Common myeloid progenitor, CD34-positive (primary cell): Measurements from ENCODE around the gene ZNF319.

Experiments
- CTCF ChIA-PET: fragments of 350-600 bp; sonication (Branson Sonifier 250); formaldehyde crosslinking; loops from one replicate; lab custom pipeline; 2021; ENCODE audit warnings: antibody characterized with exemption; lab: Charles Lee
- POLR2A ChIA-PET: fragments of 350-600 bp; sonication (Branson Sonifier 250); formaldehyde crosslinking; loops from one replicate; lab custom pipeline; 2021; ENCODE audit warnings: antibody characterized with exemption; lab: Charles Lee
- DNase-seq, 3 donors: peaks; one replicate each; pipeline versions ENCODE4 v3.0.0 to v3.0.0-alpha.2; 2013
- H3K27ac ChIP-seq, 2 experiments: 1 replicate in 1 of 2; 2 replicates in 1 of 2; pipeline ENCODE4 v1.7.0; 2013; ENCODE audit warnings: inconsistent platforms in 2 of 2, low read length in 2 of 2, mild to moderate bottlenecking in 2 of 2, low read depth in 1 of 2, moderate library complexity in 1 of 2; ENCODE audit not compliant: severe bottlenecking in 2 of 2, insufficient read depth in 1 of 2, poor library complexity in 1 of 2
- H3K27me3 ChIP-seq, 5 experiments: replicated peaks in 2 of 5; 1 replicate in 3 of 5; 2 replicates in 2 of 5; pipeline versions ENCODE4 v1.6.1 to v1.7.0; 2013; ENCODE audit warnings: low read length in 4 of 5, mild to moderate bottlenecking in 2 of 5, moderate library complexity in 2 of 5, inconsistent platforms in 1 of 5; ENCODE audit not compliant: insufficient read depth in 5 of 5, control insufficient read depth in 4 of 5
- H3K36me3 ChIP-seq, 4 experiments: 1 replicate in 2 of 4; 2 replicates in 2 of 4; pipeline versions ENCODE4 v1.6.1 to v1.7.0; 2013; ENCODE audit warnings: low read length in 3 of 4, control low read depth in 1 of 4, mild to moderate bottlenecking in 1 of 4; ENCODE audit not compliant: control insufficient read depth in 4 of 4, insufficient read depth in 4 of 4
- H3K4me1 ChIP-seq, 4 experiments: 1 replicate in 3 of 4; 2 replicates in 1 of 4; pipeline versions ENCODE4 v1.6.1 to v1.7.1; 2013; ENCODE audit warnings: low read length in 3 of 4, mild to moderate bottlenecking in 3 of 4, control low read depth in 1 of 4, inconsistent platforms in 1 of 4, moderate library complexity in 1 of 4; ENCODE audit not compliant: control insufficient read depth in 4 of 4, insufficient read depth in 4 of 4; ENCODE audit errors: control extremely low read depth in 1 of 4
- H3K4me3 ChIP-seq, 7 experiments: 1 replicate in 4 of 7; 2 replicates in 3 of 7; pipeline versions ENCODE4 v1.5.1 to v1.7.0; 2013; ENCODE audit warnings: mild to moderate bottlenecking in 7 of 7, low read length in 6 of 7, moderate library complexity in 6 of 7, inconsistent platforms in 2 of 7, low read depth in 2 of 7, control low read depth in 1 of 7; ENCODE audit not compliant: insufficient read depth in 4 of 7, control insufficient read depth in 1 of 7; ENCODE audit errors: extremely low read depth in 1 of 7
- H3K9me3 ChIP-seq, 5 experiments: 1 replicate in 4 of 5; 2 replicates in 1 of 5; pipeline versions ENCODE4 v1.6.1 to v1.7.1; 2013; ENCODE audit warnings: low read length in 4 of 5, mild to moderate bottlenecking in 2 of 5, inconsistent platforms in 1 of 5, low read depth in 1 of 5, moderate library complexity in 1 of 5; ENCODE audit not compliant: control insufficient read depth in 4 of 5, insufficient read depth in 2 of 5; ENCODE audit errors: control extremely low read depth in 1 of 5
- WGBS: methylation state at CpG from one replicate; pipeline ENCODE4 v1.1.5; 2013; ENCODE audit not compliant: insufficient coverage; 5-methylcytosine and 5-hydroxymethylcytosine counted together

ZNF319 gene

DNA sequence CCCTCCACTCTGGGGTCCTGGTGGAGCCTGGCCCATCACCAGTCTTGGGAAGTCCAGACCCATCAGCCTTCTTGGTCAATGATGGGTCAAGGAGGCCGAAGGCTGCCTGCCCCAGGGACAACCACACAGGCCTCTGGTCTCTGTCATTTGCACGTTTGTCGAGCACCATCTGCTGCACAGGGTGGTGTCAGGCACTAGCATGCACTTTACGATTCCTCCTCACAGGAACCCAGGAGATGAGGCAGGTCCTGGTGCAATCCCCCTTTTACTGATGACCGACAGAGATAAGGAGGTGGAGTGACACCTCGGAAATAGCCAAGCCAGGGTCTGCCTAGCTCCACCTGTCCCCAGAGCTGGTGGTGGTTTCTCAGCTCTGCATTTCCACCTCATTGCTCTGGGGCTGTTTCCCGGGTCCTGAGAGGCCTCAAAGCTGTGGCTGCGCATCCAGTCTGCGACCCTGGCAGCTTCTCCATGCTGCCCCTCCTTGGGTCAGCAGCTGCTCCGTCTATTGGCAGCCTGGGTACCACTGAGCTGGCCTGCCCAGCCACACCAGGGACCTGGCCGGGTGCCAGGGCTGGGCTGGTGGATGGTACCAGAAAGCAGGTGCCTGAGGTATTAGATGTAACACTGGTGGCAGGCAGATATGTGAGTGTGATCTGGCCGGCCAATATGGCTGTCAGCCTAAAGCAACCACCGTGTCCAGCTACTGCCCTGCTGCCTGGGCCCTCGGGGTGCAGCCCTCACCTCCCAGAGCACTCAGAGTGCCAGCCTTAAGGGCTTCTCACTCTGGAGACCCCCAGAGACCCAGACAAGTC is 35.1 kb upstream of the ZNF319 start:
- H3K27ac ChIP-seq: no peak overlapping the region
- CTCF ChIA-PET: interaction anchor here (0.9 to 4.3 kb wide), 5 partner anchors 9 to 91 kb away, joined by 3 to 21 read pairs (median 7); no protein-coding TSS in a partner anchor
- H3K27me3 ChIP-seq: no peaks in the 10 kb centered on the region
- WGBS: 96% methylated on average over 14 of the region's 14 CpGs
- POLR2A ChIA-PET: interaction anchor here (0.6 kb wide), 1 partner anchor 79 kb away, joined by 6 read pairs; no protein-coding TSS in a partner anchor
- no peaks in the 10 kb centered on the region for H3K9me3 ChIP-seq
- DNase-seq: no peak
- no peak overlapping the region for H3K4me3 ChIP-seq
- H3K4me1 ChIP-seq: peaks cover 0 to 4% (median 0%) of the 10 kb centered on the region in 4 experiments
- H3K36me3 ChIP-seq: no peaks in the 10 kb centered on the region

DNA sequence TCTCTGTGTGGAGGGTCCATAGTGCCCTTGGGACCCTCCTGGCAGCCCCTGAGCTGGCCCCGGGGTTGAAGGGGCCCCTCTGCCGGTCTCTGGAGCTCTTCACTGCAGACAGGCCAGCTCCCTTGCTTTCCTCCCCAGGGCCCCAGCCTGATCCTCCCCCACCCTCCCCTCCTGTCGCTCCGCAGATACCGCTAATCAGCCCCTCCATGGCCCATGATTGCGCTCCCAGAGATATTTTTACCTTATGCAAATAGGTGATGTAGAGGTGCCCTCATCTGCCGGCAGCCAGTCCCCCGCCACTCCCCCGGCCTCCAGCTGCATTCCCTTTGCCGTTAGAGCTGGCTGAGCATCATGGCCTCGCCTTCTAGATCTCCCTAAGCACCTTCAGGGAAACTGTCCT is 34.3 kb upstream of the ZNF319 start:
- ChIA-PET CTCF (interaction anchor here (0.9 to 4.3 kb wide), 6 partner anchors 10 to 92 kb away, joined by 3 to 21 read pairs (median 4); no protein-coding TSS in a partner anchor), POLR2A (no interaction called here)
- DNase-seq: no peak
- Histone ChIP-seq H3K36me3 (no peaks in the 10 kb centered on the region), H3K27ac (no peak overlapping the region), H3K9me3 (no peaks in the 10 kb centered on the region), H3K4me3 (no peak overlapping the region), H3K27me3 (no peaks in the 10 kb centered on the region), H3K4me1 (peaks cover 0 to 4% (median 0%) of the 10 kb centered on the region in 4 experiments)
- WGBS: 100% methylated on average over 7 of the region's 11 CpGs

DNA sequence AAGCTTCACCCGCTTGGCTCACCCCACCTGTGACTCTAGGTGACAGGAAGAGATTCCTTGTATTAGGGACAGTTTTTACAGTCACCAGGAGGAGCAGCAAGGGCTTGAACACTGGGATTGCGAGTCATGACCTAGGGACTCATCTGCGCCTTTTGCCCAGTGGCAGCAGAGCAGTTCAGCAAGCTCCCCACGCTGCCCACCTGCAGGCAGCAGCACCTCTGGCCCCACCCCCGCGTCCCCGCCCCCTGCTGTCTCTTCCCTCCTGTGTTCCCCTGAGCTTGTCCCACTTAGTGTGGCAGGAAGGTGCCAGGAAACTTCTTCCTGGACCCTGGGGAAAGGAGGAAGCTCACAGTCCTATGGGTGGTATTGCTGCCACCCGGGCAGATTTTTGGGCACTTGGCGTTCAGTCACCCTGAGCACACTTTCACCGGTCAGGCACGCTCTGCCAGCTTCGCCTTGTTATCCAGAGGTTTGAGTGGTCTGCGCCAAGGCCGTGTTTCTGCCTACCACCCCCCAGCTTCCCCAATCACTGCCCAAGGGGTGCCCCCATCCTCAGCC is 33.7 kb upstream of the ZNF319 start:
- DNase-seq: no peak
- Histone ChIP-seq H3K4me3 (no peak overlapping the region), H3K36me3 (no peaks in the 10 kb centered on the region), H3K9me3 (no peaks in the 10 kb centered on the region), H3K27me3 (no peaks in the 10 kb centered on the region), H3K27ac (no peak overlapping the region), H3K4me1 (peaks cover 0 to 4% (median 0%) of the 10 kb centered on the region in 4 experiments)
- POLR2A ChIA-PET: no interaction called here
- 94% methylated on average over 11 of the region's 14 CpGs for WGBS
- CTCF ChIA-PET: interaction anchor here (0.9 to 4.3 kb wide), 6 partner anchors 10 to 92 kb away, joined by 3 to 21 read pairs (median 4); no protein-coding TSS in a partner anchor

DNA sequence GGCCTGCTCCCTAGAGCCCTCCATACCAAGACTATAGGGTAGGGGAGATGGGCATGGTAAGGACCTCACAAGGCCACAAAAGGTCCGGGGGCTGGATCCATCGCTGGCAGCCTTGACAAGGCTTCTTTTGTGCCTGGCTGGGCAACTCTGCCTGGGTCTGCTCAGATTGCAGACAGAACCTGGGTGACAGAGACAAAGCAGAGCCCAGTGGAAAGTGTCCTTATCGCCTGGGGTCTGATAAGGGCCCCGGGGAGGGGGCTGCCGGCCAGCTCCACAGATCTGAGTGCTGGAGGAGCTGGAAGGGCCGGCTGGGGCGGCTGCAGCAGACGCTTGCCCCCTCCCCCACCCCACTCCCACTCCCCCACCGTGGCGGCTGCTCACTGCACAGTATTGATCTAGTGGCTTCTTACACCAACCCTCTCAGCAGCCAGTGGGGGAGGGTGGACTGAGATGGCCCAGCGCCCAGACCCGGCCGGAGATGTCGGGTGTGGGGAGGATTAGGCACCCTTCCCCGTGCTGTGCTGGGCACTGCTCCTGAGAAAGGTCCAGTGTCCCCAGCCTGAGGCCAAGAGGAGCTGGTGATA is 32.3 kb upstream of the ZNF319 start:
- Histone ChIP-seq H3K9me3 (no peaks in the 10 kb centered on the region), H3K36me3 (no peaks in the 10 kb centered on the region), H3K4me3 (no peak overlapping the region), H3K27ac (no peak overlapping the region), H3K27me3 (peaks cover 0 to 7% (median 0%) of the 10 kb centered on the region in 5 experiments), H3K4me1 (peaks cover 0 to 7% (median 5%) of the 10 kb centered on the region in 4 experiments)
- ChIA-PET CTCF (interaction anchor here (1.1 to 4.3 kb wide), 6 partner anchors 10 to 94 kb away, joined by 4 to 21 read pairs (median 6); no protein-coding TSS in a partner anchor), POLR2A (no interaction called here)
- WGBS: 100% methylated on average over 6 of the region's 15 CpGs
- DNase-seq: no peak

DNA sequence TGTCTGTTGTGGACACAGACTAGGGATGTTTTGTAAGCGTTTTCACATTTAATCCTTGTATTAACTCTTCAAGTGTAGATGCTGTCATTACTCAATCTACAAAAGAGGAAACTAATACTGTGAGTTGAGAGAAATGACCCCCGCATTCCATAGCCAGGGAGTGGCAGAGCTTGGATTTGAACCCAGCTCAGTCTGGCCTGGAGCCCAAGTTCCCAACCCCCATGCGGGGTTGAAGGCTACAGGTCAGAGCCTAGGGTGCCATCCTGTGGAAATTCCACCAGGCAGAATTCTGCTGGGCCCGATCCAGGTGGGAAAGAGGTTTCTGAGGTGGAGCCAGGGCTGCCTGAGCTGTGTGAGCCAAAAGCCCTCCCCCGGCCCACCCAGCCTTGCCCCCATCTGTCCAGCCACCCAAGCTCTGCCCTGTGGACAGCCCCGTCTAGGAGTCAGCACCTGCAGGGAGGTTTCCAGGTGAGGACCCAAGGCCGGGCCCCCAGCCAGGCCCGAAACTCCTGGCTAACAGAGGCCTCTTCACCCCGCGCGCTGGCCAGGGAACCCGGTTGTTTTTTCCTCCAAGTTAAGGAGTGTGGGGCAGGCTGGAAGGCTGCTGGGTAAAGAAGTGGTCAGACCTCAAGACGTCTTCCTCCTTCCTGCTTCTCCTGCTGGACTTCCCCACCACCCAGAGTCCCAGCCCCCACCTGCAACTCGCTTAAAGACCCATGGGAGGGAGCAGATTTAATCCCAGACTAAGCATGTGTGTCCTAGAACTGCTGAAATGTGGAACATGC is 30.7 kb upstream of the ZNF319 start:
- POLR2A ChIA-PET: no interaction called here
- Histone ChIP-seq H3K27me3 (peaks cover 0 to 23% (median 8%) of the 10 kb centered on the region in 5 experiments), H3K4me1 (peaks cover 0 to 20% (median 16%) of the 10 kb centered on the region in 4 experiments), H3K36me3 (no peaks in the 10 kb centered on the region), H3K4me3 (no peak overlapping the region), H3K9me3 (no peaks in the 10 kb centered on the region), H3K27ac (no peak overlapping the region)
- DNase-seq: no peak
- CTCF ChIA-PET: interaction anchor here (1.3 to 2.0 kb wide), 5 partner anchors 21 to 96 kb away, joined by 4 to 8 read pairs (median 5); no protein-coding TSS in a partner anchor
- WGBS: 81% methylated on average over 9 of the region's 14 CpGs

DNA sequence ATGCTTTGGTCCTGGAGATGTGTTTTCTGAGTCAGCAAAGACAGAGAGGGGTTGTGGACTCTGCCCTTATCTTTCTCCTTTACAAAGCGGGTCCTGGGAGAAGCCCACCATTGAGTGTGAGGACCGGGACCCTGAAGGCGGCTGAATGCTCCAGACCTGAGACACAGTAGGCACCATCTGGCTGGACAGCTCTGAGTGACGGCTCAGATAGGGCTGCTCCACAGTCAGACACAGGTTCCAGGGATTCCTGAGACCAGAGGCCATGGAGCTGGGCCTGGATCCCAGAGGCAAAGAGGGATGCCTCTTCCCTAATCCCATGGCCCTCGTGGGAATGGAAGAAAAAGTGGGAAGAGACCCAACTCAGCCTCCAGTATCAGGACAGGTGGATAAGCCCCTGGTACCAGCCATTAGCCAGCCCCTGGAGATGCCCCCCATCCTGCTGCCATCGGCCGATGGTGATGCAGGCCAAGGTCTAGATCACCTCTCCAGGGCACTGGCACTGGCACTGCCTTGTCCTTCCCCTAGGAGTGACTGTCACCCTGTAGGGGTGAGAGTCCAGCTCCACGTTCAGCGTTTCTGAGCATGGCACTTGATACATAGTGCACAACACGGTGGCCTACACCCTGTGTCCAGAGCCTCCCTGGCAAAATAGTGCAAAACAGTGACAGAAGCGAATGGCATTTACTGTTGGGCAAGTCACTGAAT is 29.8 kb upstream of the ZNF319 start:
- Histone ChIP-seq H3K4me1 (peaks cover 0 to 26% (median 25%) of the 10 kb centered on the region in 4 experiments), H3K9me3 (no peaks in the 10 kb centered on the region), H3K4me3 (no peak overlapping the region), H3K36me3 (no peaks in the 10 kb centered on the region), H3K27me3 (peaks cover 0 to 29% (median 8%) of the 10 kb centered on the region in 5 experiments), H3K27ac (no peak overlapping the region)
- POLR2A ChIA-PET: no interaction called here
- 98% methylated on average over 9 of the region's 11 CpGs for WGBS
- CTCF ChIA-PET: interaction anchor here (0.9 to 1.3 kb wide), 2 partner anchors 14 to 92 kb away, joined by 3 to 5 read pairs; no protein-coding TSS in a partner anchor
- DNase-seq: no peak
